Right forelimb (tissue), 1 donor: Measurements from ENCODE around the gene KATNAL1.
A peak's percentile ranks its signal among the peaks of the same experiment; 100 is the strongest.

Experiments used
- DNase-seq: peaks from one replicate; pipeline ENCODE4 v3.0.0-alpha.2; 2018

Gene KATNAL1

DNA sequence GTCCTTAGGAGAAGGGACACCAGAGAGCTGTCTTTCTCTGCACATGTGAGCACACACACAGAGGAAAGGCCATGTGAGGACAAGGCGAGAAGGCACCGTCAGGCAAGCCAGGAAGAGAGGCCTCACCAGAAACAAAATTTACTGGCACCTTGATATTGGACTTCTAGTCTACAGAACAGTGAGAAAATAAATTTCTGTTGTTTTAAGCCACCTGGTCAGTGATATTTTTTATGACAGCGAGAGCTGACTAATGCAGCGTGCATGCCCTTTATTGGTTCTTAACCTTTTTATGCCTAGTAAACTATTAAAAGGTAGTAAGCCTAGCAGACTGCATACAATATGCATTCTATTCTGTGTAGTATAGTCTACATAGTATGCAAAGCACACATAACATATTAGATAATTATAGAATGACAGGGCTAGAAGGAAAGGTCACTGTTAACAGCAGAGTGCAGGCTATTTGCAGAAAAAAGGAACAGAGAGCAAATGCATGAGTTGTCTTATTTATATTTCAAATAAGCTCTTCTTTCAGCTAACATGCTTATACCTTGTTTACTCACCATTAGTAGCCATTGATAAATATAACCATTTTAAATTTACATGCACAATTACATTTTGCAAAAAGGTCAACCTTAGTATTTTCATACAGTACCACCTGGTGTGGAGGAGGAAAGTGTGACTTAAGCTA is 25.2 kb upstream of the KATNAL1 start:
- no peak for DNase-seq

- no peak for DNase-seq
Observed at GRCh38 chr13:30331331-30331771, 24.0 kb upstream of the KATNAL1 start.

GRCh38 chr13:30329009-30329585 is 21.7 kb upstream of the KATNAL1 start:
- DNase-seq: no peak

- DNase-seq: no peak
Observed at GRCh38 chr13:30325668-30326067, 18.3 kb upstream of the KATNAL1 start.

GRCh38 chr13:30323524-30323923 is 16.2 kb upstream of the KATNAL1 start:
- no peak for DNase-seq

DNA sequence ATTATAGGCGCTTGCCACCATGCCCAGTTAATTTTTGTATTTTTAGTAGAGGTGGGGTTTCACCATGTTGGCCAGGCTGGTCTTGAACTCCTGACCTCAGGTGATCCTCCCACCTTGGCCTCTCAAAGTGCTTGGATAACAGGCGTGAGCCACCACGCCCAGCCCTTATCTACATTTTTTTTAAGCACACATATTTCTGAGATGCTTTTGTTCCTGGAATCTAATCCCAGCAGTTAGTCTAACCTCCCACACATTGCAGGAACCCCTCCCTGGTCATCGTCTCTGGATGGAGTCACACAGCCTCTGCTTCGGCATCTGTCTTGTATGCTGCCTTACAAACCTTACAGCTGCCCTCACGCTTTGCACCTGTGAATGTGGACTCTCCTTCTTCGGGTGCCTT is 15.1 kb upstream of the KATNAL1 start:
- no peak for DNase-seq

GRCh38 chr13:30321256-30321655 is 13.9 kb upstream of the KATNAL1 start:
- DNase-seq: no peak

DNA sequence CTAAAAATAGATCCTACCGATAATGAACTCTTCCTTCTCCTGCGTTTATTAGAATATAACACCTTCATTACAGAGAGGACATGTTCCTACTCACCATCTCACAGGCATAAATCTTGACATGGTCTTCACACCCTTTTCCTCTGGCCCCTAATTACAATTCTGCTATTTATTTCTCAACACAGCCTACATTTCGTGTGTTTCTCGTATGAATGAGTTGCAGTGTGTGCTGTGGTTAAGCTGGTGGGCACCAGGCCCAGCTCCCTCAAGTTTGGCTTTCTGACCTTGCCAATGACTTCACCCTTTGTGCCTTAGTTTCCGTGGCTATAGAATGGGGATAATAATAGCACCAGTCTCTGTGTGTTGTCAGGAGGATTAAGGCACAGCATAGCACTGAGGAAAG is 12.3 kb upstream of the KATNAL1 start:
- no peak for DNase-seq

- DNase-seq: no peak
Observed at GRCh38 chr13:30319130-30319529, 11.8 kb upstream of the KATNAL1 start.

GRCh38 chr13:30318026-30318425 is 10.7 kb upstream of the KATNAL1 start:
- no peak for DNase-seq

GRCh38 chr13:30314562-30314961 is 7.2 kb upstream of the KATNAL1 start:
- no peak for DNase-seq

- DNase-seq: no peak
Observed at GRCh38 chr13:30314069-30314468, 6.7 kb upstream of the KATNAL1 start.

DNA sequence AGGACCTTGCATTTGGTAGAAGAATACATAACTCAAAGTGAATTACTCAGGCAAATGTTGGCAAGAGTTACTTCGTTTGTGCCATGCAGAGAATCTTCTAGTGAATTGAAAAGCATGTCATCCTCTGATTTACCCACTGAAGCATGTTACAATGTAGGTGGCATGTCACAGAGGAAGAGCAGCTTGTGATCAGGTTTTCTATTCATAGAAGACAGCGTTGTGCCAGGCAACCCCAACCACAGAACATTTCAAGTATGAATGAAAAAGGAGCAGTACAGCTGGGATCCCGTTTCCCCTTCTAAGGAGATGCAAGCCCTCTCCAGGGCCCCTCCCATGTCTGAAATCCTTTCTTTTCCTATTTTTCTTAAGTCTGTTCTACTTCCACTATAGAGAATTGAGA is 6.0 kb upstream of the KATNAL1 start:
- DNase-seq: no peak

- no peak for DNase-seq
Observed at GRCh38 chr13:30312904-30313303, 5.6 kb upstream of the KATNAL1 start.

DNA sequence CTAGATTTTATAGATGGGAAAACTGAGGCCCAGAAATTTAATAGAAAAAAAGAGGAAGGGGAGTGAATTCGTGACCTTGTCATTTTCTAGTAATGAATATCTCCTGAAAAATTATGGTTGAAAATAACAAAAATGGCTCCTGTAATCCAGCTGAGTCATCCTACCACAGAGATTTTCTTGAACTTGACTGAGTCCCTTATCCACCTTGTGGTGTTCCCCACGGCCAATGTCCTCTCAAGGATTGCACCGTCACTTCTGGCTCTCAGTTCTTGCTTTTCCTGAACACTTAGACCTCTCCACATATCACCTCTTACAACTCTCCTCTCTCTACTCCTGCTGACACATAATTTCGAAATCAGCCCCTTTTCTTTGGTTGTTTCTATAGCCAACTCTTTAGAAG is 1.2 kb upstream of the KATNAL1 start:
- DNase-seq: no peak

GRCh38 chr13:30307971-30308290 is 580 bp upstream of the KATNAL1 start:
- DNase-seq: no peak

DNA sequence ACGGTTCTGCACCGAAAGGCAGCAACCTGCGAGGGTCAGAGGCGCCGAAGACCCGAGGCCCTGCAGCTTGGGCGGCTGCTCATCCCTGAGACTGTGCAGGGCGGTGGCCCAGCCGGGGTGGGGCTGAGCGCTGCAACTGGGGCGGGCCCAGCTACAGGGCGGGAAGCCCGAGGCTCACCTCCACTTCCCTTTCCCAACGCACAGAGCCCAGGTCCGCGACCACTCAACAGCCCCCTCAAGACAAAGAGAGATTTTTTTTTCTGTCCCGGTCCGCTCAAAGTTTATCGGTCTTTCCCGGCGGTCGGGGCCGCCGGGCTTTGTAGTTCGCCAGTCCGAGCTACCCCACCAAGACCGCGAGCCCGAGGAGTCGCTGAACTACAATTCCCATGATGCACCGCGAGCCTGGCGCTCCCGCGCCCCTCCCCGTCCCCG is 573 bp downstream of the KATNAL1 start:
- DNase-seq: peak; percentile 96

DNA sequence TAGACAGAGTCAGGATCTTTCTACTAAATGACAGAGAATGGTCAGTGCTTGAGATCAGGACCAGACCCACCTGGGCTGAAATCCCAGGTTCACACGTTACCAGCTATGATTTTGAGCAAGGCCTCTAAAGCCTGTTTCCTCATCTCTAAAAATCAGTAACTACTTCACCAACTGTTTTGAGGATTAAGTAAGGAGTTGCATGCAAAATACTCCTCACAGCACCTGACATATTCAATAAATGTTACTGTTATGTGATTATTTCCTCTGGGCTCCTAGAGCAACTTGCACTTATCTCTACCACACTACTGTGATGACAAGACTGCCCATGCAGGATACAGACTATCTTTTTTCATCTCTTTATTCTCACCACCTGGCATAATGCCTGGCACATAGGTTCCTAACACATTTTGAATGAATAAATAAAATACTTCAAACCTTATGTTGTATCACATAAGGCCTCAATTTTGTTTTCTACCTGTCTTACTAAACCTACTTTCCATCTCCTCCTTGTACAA is 1.8 kb downstream of the KATNAL1 start:
- DNase-seq: no peak

GRCh38 chr13:30303269-30303668 is 4.1 kb downstream of the KATNAL1 start:
- no peak for DNase-seq

DNA sequence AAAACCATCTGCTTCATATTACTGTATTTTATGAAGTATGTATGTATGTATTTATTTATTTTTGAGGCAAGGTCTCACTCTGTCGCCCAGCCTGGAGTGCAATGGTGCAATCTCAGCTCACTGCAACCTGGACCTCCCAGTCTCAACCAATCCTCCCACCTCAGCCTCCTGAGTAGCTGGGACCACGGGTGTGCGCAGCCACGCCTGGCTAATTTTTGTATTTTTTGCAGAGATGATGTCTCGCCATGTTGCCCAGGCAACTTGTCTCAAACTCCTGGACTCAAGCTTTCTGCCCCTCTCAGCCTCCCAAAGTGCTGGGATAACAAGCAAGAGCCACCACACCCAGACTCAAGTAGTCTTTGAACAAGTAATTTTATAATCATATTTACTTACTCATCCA is 5.5 kb downstream of the KATNAL1 start:
- no peak for DNase-seq

DNA sequence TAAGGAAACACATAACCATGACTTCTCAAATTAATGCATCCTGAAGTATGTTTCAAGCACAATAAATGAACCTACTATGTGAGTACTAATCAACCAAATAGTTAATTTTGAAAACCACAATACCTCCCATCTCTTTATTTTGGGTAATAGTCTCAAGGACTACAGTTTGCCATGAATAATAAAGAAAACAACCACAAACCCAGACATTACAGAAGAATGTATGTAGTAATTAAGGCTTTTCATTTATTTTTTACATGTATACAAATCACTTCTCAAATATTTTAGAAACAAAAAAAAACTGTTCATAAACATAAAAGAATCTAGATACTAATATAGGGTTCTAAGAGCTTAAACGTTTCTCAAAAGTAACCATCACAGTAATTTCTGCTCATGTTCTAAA is 6.8 kb downstream of the KATNAL1 start:
- DNase-seq: no peak

GRCh38 chr13:30299786-30300185 is 7.6 kb downstream of the KATNAL1 start:
- no peak for DNase-seq

- no peak for DNase-seq
Observed at GRCh38 chr13:30295116-30295515, 12.2 kb downstream of the KATNAL1 start.

- no peak for DNase-seq
Observed at GRCh38 chr13:30294004-30294403, 13.3 kb downstream of the KATNAL1 start.

DNA sequence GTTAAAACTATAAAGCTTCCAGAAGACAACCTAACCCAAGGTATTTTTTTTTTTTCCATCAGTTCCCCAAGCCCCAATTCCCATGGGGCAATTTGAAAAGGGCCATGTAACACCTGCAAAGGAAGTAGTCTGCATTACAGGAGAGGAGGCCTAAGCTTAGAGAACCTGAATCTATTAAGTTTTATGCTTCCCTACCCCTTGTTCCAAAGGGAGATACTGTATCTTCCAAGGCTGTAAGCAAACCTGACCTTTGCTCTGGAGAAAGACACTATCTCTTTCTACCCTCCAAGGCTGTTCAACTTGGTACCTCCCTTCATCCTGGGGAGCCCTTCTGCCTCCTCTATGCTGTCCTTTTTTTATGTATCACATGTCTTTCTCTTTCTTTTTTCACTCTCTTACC is 15.0 kb downstream of the KATNAL1 start:
- no peak for DNase-seq
